GM23338 (cell line): ENCODE results near the gene GPD1L. TPM values are rescaled to one million over a fixed set of nuclear protein-coding genes. Genes with fewer than 3 reads are reported as not detected.

Source experiments
- ATAC-seq: fragments of 200-7000 bp; cut with Tn5 transposase; 3 replicates; pipeline ENCODE4 v1.9.1; 2020
- DNase-seq: peaks from one replicate; pipeline ENCODE4 v3.0.0-alpha.2; 2015; ENCODE audit warnings: low spot score
- H2AFZ ChIP-seq: fragments of 200-600 bp; sonication (generic); 2 replicates; pipeline ENCODE4 v1.8.0; 2016; ENCODE audit warnings: antibody characterized with exemption, mild to moderate bottlenecking, moderate library complexity
- H3F3A ChIP-seq: fragments of 200-600 bp; sonication (generic); replicated peaks from 2 replicates; pipeline ENCODE4 v1.8.0; 2017; ENCODE audit warnings: antibody characterized with exemption, mixed run types, low read depth
- H3K27ac ChIP-seq: fragments of 200-600 bp; sonication (generic); 2 replicates; pipeline ENCODE4 v1.6.1; 2016; ENCODE audit warnings: low read depth
- H3K27me3 ChIP-seq: fragments of 200-600 bp; sonication (generic); 2 replicates; pipeline ENCODE4 v1.8.0; 2016; ENCODE audit warnings: mild to moderate bottlenecking, mixed run types, moderate library complexity; ENCODE audit not compliant: insufficient read depth
- H3K36me3 ChIP-seq: fragments of 200-600 bp; sonication (generic); 2 replicates; pipeline ENCODE4 v1.8.0; 2016; ENCODE audit warnings: mild to moderate bottlenecking; ENCODE audit not compliant: insufficient read depth
- H3K4me1 ChIP-seq: fragments of 200-600 bp; sonication (generic); 2 replicates; pipeline ENCODE4 v1.8.0; 2016; ENCODE audit warnings: mild to moderate bottlenecking, moderate library complexity; ENCODE audit not compliant: insufficient read depth
- H3K4me2 ChIP-seq: fragments of 200-600 bp; sonication (generic); 2 replicates; pipeline ENCODE4 v1.7.1; 2017; ENCODE audit warnings: mixed run types
- H3K4me3 ChIP-seq: fragments of 200-600 bp; sonication (generic); 2 replicates; pipeline ENCODE4 v1.6.1; 2016; ENCODE audit warnings: mixed run types
- H3K79me2 ChIP-seq: fragments of 200-600 bp; sonication (generic); replicated peaks from 2 replicates; pipeline ENCODE4 v1.8.0; 2017; ENCODE audit warnings: mild to moderate bottlenecking; ENCODE audit not compliant: insufficient read depth
- H3K9me2 ChIP-seq: fragments of 200-600 bp; sonication (generic); 2 replicates; pipeline ENCODE4 v1.8.0; 2017; ENCODE audit not compliant: insufficient read depth
- H4K20me1 ChIP-seq: fragments of 200-600 bp; sonication (generic); replicated peaks from 2 replicates; pipeline ENCODE4 v1.8.0; 2017; ENCODE audit warnings: mild to moderate bottlenecking; ENCODE audit not compliant: insufficient read depth
- H3K27ac Mint-ChIP-seq: 2 replicates; pipeline ENCODE4 v1.8.0; 2020; ENCODE audit warnings: inconsistent platforms, mild to moderate bottlenecking, moderate library complexity, mixed read lengths
- H3K27me3 Mint-ChIP-seq: 3 replicates; pipeline ENCODE4 v1.8.0; 2022; ENCODE audit warnings: low read depth, mild to moderate bottlenecking, moderate library complexity, mixed read lengths, inconsistent platforms; ENCODE audit not compliant: insufficient read depth, poor library complexity
- H3K36me3 Mint-ChIP-seq: 3 replicates; pipeline ENCODE4 v1.8.0; 2021; ENCODE audit warnings: low read depth, mild to moderate bottlenecking, inconsistent platforms, moderate library complexity, mixed read lengths
- H3K4me1 Mint-ChIP-seq: 3 replicates; pipeline ENCODE4 v1.8.0; 2020; ENCODE audit warnings: mild to moderate bottlenecking, inconsistent platforms, mixed read lengths
- H3K4me3 Mint-ChIP-seq: 3 replicates; pipeline ENCODE4 v1.8.0; 2021; ENCODE audit warnings: moderate library complexity, mild to moderate bottlenecking, inconsistent platforms, mixed read lengths
- H3K9me3 Mint-ChIP-seq: 3 replicates; pipeline ENCODE4 v1.8.0; 2020; ENCODE audit warnings: moderate library complexity, mild to moderate bottlenecking, inconsistent platforms, mixed read lengths
- CREB1 ChIP-seq: fragments of 250-450 bp; sonication (Bioruptor Pico); IDR thresholded peaks from 2 replicates; pipeline ENCODE4 v1.5.0; 2020; ENCODE audit warnings: low read depth, mild to moderate bottlenecking, moderate library complexity
- ETS1 ChIP-seq: IDR thresholded peaks from 2 replicates; pipeline ENCODE4 v1.6.1; 2016; ENCODE audit warnings: antibody characterized with exemption
- EZH2 ChIP-seq: fragments of 200-600 bp; sonication (generic); IDR thresholded peaks from one replicate; pipeline ENCODE4 v1.8.0; 2017; ENCODE audit warnings: antibody characterized with exemption, mild to moderate bottlenecking, low read depth; ENCODE audit not compliant: unreplicated experiment
- EZH2phosphoT487 ChIP-seq: fragments of 200-600 bp; sonication (generic); IDR thresholded peaks from one replicate; pipeline ENCODE4 v1.8.1; 2018; ENCODE audit warnings: antibody characterized with exemption; ENCODE audit not compliant: unreplicated experiment
- JUNB ChIP-seq: IDR thresholded peaks from one replicate; pipeline ENCODE4 v1.6.1; 2016; ENCODE audit warnings: antibody characterized with exemption; ENCODE audit not compliant: unreplicated experiment
- POLR2AphosphoS5 ChIP-seq: IDR thresholded peaks from 2 replicates; pipeline ENCODE4 v1.6.1; 2016; ENCODE audit warnings: antibody characterized with exemption, low read depth
- REST ChIP-seq: IDR thresholded peaks from one replicate; pipeline ENCODE4 v1.6.1; 2018; ENCODE audit warnings: antibody characterized with exemption; ENCODE audit not compliant: unreplicated experiment
- ZNF114 ChIP-seq: fragments of 250-450 bp; sonication (Bioruptor Pico); IDR thresholded peaks from 2 replicates; pipeline ENCODE4 v1.5.0; 2020; ENCODE audit warnings: mild to moderate bottlenecking, moderate library complexity
- ZNF331 ChIP-seq: fragments of 250-450 bp; sonication (Bioruptor Pico); IDR thresholded peaks from 2 replicates; pipeline ENCODE4 v1.5.0; 2020; ENCODE audit warnings: low read depth, mild to moderate bottlenecking, moderate library complexity
- ZNF462 ChIP-seq: fragments of 250-450 bp; sonication (Bioruptor Pico); IDR thresholded peaks from 2 replicates; pipeline ENCODE4 v1.5.0; 2020; ENCODE audit warnings: mild to moderate bottlenecking, moderate library complexity
- polyA plus RNA-seq: library from polyadenylated mRNA; unstranded; fragments of >200 nt; fragmentation: Nextera tagmentation; extraction: Ambion mirVana; gene quantifications from 2 replicates; pipeline ENCODE4 v1.2.1, GENCODE V29; 2016
- total RNA-seq: library from RNA; depleted of rRNA; stranded (reverse); fragments of >200 nt; shearing (Covaris generic); gene quantifications from 2 replicates; pipeline ENCODE4 v1.2.3, GENCODE V29; 2014

Gene GPD1L
- total and polyA plus RNA-seq, 2 experiments from 2014 or later: 2.0 to 6.4 TPM

GRCh38 chr3:32203854-32204253 is 97.4 kb downstream of the GPD1L start (continued):
- TF ChIP-seq ZNF462 (CRISPR knock-in tag) (no peak), EZH2 (no peak), JUNB (no peak), CREB1 (CRISPR knock-in tag) (no peak), REST (no peak), POLR2AphosphoS5 (no peak)

GRCh38 chr3:32208447-32208846 is 102.0 kb downstream of the GPD1L start:
- H3K9me3 Mint-ChIP-seq: no peaks in the 10 kb centered on the region
- no peaks in the 10 kb centered on the region for H3K36me3 ChIP-seq
- no peak overlapping the region for H3K27ac Mint-ChIP-seq
- no peak overlapping the region for H3K4me3 ChIP-seq
- no peak for ATAC-seq
- H2AFZ ChIP-seq: no peak overlapping the region
- H3K4me1 ChIP-seq: no peaks in the 10 kb centered on the region
- H3K79me2 ChIP-seq: no peaks in the 10 kb centered on the region
- peaks cover 6% of the 10 kb centered on the region; the same call in 1 of the 2 replicates for H3K9me2 ChIP-seq
- H3K36me3 Mint-ChIP-seq: no peaks in the 10 kb centered on the region
- H3K27me3 ChIP-seq: no peaks in the 10 kb centered on the region
- no peak overlapping the region for H3K27ac ChIP-seq
- no peaks in the 10 kb centered on the region for H3K4me1 Mint-ChIP-seq
- no peak for DNase-seq
- no peaks in the 10 kb centered on the region for H4K20me1 ChIP-seq
- no peaks in the 10 kb centered on the region for H3K27me3 Mint-ChIP-seq
- H3K4me3 Mint-ChIP-seq: no peak overlapping the region
- no peak overlapping the region for H3K4me2 ChIP-seq
- TF ChIP-seq ZNF331 (CRISPR knock-in tag) (no peak), EZH2phosphoT487 (no peak), ETS1 (no peak), REST (no peak), ZNF114 (CRISPR knock-in tag) (no peak)
- no peaks in the 10 kb centered on the region for H3F3A ChIP-seq
